ENCODE results near the gene BMP6.

DNA sequence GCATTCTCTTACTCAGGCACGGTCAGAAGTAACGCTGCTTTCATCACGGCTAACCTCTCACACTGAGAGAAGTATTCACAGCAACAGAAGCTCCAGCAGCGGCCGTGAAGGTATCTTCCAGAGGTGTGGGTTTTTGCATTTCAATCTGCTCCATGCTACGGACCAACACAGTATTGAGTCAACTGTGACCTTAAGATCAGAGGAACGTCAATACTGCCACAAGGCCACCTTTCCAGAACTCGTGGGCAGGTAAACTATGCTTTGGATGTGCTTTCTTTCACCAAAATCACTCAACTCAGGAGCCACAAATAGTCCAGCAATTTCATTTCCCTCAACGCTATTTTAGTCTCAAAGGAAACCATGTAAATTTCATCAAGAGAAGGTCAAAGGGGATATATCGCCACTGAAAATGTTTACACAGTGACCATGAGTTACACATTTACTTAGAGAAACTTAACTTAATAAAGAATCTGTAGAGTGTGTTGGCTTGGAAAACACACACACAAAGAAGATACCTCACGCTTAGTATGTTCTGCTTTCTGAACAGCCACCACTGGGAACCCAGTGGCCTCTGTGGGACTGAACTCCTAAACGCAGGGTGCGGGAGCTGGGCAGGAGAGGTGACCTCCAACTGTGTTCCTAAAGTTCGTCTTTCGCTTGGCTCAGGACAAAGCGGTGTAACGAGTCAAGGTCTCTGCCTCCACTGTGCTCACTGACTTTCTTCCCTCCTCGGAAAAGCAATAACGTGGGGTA lies 156.8 kb downstream of the BMP6 start:
- TF ChIP-seq, protein P1, sequence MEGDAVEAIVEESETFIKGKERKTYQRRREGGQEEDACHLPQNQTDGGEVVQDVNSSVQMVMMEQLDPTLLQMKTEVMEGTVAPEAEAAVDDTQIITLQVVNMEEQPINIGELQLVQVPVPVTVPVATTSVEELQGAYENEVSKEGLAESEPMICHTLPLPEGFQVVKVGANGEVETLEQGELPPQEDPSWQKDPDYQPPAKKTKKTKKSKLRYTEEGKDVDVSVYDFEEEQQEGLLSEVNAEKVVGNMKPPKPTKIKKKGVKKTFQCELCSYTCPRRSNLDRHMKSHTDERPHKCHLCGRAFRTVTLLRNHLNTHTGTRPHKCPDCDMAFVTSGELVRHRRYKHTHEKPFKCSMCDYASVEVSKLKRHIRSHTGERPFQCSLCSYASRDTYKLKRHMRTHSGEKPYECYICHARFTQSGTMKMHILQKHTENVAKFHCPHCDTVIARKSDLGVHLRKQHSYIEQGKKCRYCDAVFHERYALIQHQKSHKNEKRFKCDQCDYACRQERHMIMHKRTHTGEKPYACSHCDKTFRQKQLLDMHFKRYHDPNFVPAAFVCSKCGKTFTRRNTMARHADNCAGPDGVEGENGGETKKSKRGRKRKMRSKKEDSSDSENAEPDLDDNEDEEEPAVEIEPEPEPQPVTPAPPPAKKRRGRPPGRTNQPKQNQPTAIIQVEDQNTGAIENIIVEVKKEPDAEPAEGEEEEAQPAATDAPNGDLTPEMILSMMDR (conservative IDR thresholded peaks at IDR 0.05; ENCODE audit: low read depth, low read length), result no peak
- no peak for TF ChIP-seq EZH2 (IDR thresholded peaks at IDR 0.05; ENCODE audit: borderline replicate concordance, low read depth, low read length, poor library complexity, severe bottlenecking)
